H1 (cell line): ENCODE results near the gene OLFML2A. TPM values are rescaled to one million over a fixed set of nuclear protein-coding genes. Genes with fewer than 3 reads are reported as not detected.

Experiments
- polyA plus RNA-seq, 7 experiments: library from polyadenylated mRNA; depleted of rRNA in 3 of 7; stranded (reverse) in 5 of 7; unstranded in 2 of 7; fragments of >200 nt in 5 of 7; fragments of 200-250 nt in 2 of 7; gene quantifications; 1 replicate in 5 of 7; 2 replicates in 1 of 7; 4 replicates in 1 of 7; pipeline versions ENCODE4 v1.2.1 to v1.2.3, GENCODE V29; 2011 to 2013; ENCODE audit warnings: missing spikeins in 2 of 7, mixed read lengths in 2 of 7
- total RNA-seq: library from RNA; stranded (reverse); fragmentation: NEBNext Ultra II Directional; extraction: Animal tissue kit (Norgen Biotek cat#: 25700); gene quantifications from 2 replicates; pipeline ENCODE4 v1.2.1, GENCODE V29; 2021
- TF ChIP-seq, protein P1 (sequence below): fragments of 300-600 bp; sonication (generic); IDR thresholded peaks from 2 replicates; pipeline ENCODE4 v1.7.1; 2012; ENCODE audit warnings: low read length, moderate library complexity, mild to moderate bottlenecking, inconsistent platforms; ENCODE audit not compliant: insufficient replicate concordance

The OLFML2A gene
- total and polyA plus RNA-seq, 2 of the 8 experiments (the other 6 are each of a cell fraction or from before 2014, with no cell fraction given), result 7.8 to 11.5 TPM

DNA sequence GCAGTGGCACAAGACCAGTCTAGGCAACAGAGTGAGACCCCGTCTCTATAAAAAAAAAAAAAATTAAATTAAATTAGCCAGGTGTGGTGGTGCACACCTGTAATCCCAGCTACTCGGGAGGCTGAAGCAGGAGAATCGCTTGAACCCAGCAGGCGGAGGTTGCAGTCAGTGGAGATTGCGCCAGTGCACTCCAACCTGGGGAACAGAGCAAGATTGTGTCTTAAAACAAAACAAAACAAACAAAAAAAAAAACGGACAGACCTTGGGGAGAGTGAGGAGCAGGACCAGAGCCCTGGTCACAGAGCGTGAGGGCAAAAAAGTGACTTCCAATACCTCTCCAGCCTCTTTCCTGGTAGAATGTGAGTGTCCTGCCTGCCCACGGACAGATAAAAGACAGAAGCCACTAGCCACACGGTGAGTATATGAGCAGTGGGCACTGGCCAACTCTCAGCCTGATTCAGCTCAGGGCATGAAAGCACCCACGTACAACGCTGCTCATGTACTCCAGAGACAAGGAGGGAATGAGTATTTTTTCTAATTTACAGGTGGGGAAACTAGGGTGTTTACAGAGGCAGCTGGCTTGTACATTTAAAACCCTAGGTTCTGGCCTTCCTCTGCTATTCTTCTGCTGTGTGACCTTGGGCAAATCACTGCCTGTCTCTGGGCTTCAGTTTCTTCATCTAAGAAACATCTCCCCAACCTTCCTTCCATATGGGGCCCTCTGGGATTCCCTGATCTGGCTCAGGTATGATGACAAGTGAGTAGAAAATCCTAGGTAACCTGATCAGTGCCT, 1.8 kb downstream of the OLFML2A start (continued):
- TF ChIP-seq, protein P1, sequence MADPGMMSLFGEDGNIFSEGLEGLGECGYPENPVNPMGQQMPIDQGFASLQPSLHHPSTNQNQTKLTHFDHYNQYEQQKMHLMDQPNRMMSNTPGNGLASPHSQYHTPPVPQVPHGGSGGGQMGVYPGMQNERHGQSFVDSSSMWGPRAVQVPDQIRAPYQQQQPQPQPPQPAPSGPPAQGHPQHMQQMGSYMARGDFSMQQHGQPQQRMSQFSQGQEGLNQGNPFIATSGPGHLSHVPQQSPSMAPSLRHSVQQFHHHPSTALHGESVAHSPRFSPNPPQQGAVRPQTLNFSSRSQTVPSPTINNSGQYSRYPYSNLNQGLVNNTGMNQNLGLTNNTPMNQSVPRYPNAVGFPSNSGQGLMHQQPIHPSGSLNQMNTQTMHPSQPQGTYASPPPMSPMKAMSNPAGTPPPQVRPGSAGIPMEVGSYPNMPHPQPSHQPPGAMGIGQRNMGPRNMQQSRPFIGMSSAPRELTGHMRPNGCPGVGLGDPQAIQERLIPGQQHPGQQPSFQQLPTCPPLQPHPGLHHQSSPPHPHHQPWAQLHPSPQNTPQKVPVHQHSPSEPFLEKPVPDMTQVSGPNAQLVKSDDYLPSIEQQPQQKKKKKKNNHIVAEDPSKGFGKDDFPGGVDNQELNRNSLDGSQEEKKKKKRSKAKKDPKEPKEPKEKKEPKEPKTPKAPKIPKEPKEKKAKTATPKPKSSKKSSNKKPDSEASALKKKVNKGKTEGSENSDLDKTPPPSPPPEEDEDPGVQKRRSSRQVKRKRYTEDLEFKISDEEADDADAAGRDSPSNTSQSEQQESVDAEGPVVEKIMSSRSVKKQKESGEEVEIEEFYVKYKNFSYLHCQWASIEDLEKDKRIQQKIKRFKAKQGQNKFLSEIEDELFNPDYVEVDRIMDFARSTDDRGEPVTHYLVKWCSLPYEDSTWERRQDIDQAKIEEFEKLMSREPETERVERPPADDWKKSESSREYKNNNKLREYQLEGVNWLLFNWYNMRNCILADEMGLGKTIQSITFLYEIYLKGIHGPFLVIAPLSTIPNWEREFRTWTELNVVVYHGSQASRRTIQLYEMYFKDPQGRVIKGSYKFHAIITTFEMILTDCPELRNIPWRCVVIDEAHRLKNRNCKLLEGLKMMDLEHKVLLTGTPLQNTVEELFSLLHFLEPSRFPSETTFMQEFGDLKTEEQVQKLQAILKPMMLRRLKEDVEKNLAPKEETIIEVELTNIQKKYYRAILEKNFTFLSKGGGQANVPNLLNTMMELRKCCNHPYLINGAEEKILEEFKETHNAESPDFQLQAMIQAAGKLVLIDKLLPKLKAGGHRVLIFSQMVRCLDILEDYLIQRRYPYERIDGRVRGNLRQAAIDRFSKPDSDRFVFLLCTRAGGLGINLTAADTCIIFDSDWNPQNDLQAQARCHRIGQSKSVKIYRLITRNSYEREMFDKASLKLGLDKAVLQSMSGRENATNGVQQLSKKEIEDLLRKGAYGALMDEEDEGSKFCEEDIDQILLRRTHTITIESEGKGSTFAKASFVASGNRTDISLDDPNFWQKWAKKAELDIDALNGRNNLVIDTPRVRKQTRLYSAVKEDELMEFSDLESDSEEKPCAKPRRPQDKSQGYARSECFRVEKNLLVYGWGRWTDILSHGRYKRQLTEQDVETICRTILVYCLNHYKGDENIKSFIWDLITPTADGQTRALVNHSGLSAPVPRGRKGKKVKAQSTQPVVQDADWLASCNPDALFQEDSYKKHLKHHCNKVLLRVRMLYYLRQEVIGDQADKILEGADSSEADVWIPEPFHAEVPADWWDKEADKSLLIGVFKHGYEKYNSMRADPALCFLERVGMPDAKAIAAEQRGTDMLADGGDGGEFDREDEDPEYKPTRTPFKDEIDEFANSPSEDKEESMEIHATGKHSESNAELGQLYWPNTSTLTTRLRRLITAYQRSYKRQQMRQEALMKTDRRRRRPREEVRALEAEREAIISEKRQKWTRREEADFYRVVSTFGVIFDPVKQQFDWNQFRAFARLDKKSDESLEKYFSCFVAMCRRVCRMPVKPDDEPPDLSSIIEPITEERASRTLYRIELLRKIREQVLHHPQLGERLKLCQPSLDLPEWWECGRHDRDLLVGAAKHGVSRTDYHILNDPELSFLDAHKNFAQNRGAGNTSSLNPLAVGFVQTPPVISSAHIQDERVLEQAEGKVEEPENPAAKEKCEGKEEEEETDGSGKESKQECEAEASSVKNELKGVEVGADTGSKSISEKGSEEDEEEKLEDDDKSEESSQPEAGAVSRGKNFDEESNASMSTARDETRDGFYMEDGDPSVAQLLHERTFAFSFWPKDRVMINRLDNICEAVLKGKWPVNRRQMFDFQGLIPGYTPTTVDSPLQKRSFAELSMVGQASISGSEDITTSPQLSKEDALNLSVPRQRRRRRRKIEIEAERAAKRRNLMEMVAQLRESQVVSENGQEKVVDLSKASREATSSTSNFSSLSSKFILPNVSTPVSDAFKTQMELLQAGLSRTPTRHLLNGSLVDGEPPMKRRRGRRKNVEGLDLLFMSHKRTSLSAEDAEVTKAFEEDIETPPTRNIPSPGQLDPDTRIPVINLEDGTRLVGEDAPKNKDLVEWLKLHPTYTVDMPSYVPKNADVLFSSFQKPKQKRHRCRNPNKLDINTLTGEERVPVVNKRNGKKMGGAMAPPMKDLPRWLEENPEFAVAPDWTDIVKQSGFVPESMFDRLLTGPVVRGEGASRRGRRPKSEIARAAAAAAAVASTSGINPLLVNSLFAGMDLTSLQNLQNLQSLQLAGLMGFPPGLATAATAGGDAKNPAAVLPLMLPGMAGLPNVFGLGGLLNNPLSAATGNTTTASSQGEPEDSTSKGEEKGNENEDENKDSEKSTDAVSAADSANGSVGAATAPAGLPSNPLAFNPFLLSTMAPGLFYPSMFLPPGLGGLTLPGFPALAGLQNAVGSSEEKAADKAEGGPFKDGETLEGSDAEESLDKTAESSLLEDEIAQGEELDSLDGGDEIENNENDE, result no peak
